GM10248 (cell line): Measurements from ENCODE around the gene NUB1.

Source experiments
- CTCF ChIA-PET: fragments of 300-600 bp; sonication (Branson Sonifier 250); formaldehyde crosslinking; extraction: SDS; loops from one replicate; lab custom pipeline; 2021; ENCODE audit warnings: antibody characterized with exemption; lab: Yijun Ruan, JAX
- POLR2A ChIA-PET: fragments of 350-650 bp; sonication (Branson Sonifier 250); formaldehyde crosslinking; extraction: SDS; loops from one replicate; lab custom pipeline; 2020; ENCODE audit warnings: antibody characterized with exemption; lab: Yijun Ruan, JAX
- DNase-seq: peaks from one replicate; pipeline ENCODE4 v3.0.0; 2012; ENCODE audit errors: extremely low spot score
- TF ChIP-seq, protein P1 (sequence below): IDR thresholded peaks from 2 replicates; pipeline ENCODE4 v1.5.1; 2012; ENCODE audit warnings: mild to moderate bottlenecking, low read depth; ENCODE audit errors: extremely low read depth, missing control alignments, control extremely low read depth

The NUB1 gene

DNA sequence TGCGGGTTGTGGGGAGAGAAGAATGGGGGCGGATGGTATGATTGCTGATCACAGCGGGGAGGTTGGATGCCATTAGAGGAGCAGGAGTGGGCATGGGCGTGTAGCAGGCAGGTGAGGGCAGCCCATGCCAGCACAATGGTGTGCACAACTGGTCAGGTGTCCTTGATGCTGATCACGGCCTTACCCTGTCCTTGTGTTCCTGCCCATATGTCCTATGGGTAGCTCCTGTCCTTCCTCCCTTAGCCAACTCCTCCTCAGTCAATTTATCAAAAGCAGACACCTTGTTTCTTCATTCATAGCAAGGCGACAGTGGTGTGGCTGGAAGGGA lies 37.5 kb downstream of the NUB1 start:
- ChIA-PET CTCF (no interaction called here), POLR2A (no interaction called here)
- TF ChIP-seq, protein P1, sequence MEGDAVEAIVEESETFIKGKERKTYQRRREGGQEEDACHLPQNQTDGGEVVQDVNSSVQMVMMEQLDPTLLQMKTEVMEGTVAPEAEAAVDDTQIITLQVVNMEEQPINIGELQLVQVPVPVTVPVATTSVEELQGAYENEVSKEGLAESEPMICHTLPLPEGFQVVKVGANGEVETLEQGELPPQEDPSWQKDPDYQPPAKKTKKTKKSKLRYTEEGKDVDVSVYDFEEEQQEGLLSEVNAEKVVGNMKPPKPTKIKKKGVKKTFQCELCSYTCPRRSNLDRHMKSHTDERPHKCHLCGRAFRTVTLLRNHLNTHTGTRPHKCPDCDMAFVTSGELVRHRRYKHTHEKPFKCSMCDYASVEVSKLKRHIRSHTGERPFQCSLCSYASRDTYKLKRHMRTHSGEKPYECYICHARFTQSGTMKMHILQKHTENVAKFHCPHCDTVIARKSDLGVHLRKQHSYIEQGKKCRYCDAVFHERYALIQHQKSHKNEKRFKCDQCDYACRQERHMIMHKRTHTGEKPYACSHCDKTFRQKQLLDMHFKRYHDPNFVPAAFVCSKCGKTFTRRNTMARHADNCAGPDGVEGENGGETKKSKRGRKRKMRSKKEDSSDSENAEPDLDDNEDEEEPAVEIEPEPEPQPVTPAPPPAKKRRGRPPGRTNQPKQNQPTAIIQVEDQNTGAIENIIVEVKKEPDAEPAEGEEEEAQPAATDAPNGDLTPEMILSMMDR, result no peak
- no peak for DNase-seq

DNA sequence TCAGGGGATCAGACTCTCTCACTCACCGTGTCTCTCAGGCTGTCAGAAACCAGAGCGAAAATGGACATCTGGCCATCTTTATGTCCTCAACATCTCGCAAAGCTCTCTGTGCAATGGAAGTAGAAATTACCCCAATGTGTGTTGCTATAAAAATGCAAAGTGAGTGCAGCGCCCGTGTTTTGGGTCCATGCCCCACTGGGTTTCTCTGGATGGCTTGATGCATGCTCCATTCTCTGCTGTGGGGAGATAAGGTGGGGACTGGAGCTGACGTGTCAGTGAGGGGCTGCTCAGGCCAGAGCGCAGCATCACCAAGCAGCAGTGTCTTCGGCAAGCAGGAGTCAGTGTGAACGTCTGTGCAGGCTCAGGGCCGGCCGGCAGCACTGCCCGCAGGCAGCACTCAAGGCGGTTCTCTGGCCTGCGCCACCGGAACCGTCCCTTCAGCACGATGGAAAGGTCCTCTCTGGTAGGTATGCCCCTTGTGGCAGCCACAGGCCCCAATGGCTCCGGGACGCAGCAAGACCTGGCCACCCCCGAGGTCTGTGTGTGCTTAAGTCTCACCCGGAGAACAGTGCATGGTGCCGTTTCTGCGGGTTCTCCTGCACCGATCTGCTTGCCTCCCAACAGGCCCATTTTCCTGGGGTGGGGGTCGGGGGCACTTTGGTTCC lies 38.1 kb downstream of the NUB1 start:
- TF ChIP-seq, protein P1, result no peak
- ChIA-PET CTCF (no interaction called here), POLR2A (no interaction called here)
- no peak for DNase-seq

DNA sequence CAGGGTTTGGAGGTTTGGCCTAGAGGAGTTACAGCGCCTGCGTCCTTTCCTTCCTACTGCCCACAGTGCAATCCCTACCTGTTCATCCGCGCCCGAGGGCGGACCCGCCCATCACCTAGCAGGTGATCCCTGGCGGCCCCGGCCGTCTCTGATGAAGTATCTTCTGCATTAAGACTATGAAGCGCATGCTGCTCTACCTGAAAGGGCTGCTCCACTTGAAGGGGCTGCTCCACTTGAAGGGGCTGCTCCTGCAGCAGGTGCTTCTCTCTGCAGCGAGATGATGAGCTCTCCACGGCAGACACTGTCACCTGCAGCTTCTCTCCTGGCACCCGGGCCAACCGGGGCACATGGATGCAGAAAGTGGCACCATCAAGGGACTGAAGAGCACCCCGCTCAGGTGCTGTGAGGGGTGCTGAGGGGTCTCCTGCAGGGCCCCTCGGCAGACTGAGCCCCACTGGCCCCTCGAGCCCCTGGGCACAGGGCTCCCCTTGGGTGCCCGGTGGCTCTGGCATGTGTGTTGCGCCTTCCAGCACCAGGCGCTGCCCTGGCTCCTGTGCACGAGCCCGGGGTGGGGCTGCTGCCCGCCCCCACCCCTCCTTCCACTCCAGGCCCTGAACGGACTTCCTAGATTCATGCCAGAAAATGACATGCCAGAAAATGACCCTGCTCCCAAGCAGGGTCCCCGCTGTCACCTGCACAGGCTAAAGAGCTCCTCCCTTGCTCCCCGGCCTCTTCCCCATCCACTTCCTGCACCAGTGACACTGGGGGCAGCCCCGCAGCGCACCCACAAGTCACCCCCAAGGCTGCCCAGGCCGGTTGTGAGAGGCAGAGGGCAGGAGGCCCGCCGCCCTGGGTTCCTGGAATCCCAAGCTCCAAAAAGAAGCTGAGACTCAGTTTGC lies 38.8 kb downstream of the NUB1 start:
- CTCF ChIA-PET, result interaction anchor here (1.1 to 1.2 kb wide), 2 partner anchors 28 to 30 kb away, joined by 3 read pairs; no protein-coding TSS in a partner anchor
- DNase-seq, result no peak
- TF ChIP-seq, protein P1, result no peak
- POLR2A ChIA-PET, result no interaction called here

DNA sequence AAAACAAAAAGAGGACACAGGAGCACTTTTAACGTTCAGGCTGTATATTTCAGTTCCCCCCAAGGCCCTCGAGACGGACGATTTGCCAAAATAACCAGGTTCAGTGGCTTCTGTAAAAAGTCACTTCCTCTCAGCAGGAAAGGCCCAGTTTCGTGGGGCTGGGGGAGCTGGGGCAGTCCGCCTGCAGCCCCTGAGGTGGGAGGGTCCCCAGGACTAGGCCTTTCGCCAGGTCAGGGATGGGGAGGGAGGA lies 39.4 kb downstream of the NUB1 start:
- TF ChIP-seq, protein P1, result no peak
- no peak for DNase-seq
- ChIA-PET POLR2A (no interaction called here), CTCF (interaction anchor here (1.1 to 1.2 kb wide), 2 partner anchors 29 to 30 kb away, joined by 3 read pairs; no protein-coding TSS in a partner anchor)

DNA sequence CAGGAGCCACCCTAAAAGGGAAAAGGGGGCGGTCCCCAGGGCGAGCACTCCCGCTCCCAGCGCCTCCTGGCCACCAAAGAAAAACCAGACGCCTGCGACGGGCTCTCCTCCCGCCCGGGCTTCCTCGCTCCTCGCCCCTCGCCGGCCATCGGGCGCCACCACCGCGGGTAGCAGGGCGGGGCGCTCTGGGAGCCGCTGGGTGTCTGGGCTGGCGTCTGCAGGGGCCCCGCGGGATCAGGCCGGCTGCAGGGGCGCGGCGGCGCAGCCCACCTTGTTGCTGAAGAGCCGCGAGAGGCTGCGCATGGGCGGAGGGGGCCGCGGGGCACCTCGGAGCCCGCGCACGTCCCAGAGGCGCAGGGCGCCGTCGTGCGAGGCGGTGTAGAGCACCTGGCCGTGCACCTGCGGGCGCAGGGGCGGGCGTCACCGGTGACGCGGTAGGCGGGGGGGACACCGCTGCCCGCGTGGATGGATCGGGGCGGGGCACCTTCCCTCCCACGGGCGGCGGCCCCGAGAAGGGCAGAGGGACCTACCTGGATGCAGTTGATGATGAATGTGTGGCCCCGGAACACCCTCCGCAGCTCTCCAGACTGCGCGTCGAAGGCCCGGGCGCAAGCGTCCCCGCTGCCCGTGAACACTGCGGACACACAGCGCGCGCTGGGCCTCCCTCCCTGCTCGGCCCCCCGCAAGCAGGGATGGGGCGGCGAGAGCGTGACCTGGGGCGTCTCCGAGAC lies 39.9 kb downstream of the NUB1 start:
- ChIA-PET CTCF (interaction anchor here (0.6 to 1.2 kb wide), 3 partner anchors 29 to 141 kb away, joined by 3 read pairs; no protein-coding TSS in a partner anchor), POLR2A (no interaction called here)
- TF ChIP-seq, protein P1, result no peak
- peak; percentile 61 for DNase-seq
